Measurements from ENCODE around the gene PRAC2.

Gene PRAC2

GRCh38 chr17:48720266-48721008 is 2.5 kb upstream of the PRAC2 start:
- no peak for DNase-seq

DNA sequence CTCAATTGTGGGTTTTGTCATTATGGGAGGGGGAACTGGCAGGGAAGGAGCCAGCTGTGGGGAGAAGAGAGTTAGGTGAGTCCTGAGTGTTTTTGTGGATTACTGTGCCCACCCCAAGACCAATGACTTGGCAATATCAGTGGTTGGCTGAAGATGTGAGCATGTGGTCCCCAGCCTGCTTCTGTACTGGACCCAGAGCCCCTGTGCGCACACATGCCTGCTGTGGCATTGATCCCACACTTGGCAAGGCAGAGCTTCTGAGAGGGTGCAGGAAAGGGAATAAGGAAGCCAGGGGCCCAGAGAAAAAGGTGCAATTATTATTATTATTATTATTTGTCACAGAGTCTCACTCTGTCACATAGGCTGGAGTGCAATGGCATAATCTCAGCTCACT is 2.0 kb upstream of the PRAC2 start:
- DNase-seq: no peak

- no peak for DNase-seq
These were observed 631 bp upstream of the PRAC2 start, which contains the start of gene PRAC1 for GRCh38 chr17:48722201-48722907. TSS of gene PRAC1 (minus strand) at chr17:48722518. CDS start at chr17:48722392, 126 bp downstream.

DNA sequence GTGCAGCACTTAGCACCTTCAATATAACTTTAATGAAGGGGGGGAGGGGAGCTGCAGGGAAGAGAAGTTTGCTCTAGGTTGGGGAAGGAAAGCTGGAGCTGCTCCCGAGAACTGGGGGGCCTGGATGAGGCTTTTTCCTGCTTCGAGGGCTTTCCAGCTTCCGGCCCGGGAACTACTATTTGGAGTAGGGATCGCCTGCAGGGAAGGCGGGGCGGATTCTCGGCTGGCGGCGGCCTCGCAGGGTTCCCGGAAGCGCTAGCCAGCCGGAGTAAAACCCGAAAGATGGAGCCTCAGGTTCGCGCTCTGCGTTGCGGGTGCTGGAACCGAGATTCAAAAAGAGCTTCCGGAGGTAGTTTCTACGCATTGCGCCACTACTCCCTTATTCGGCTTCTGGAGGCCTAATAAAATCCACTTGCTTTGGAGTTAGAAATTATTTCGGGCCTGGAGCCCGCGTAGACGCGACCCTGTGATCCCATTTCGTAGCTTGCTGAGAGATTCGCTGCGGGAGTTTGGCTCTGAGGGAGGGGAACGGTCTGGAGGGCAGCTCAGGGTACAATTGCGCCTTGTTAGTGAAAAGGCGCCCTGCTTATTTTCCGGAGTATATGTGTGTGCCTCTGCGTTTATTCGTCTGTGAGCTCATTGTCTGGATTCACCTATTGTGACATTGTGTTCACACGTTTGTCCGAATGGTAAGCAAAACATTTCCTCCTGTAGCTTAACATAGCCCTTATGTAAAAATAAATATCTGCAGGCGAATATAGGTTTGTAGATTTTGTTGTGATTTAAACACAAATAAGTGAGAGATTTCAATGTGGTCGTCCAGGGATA is 652 bp downstream of the PRAC2 start:
- peak; percentile 65 for DNase-seq

DNA sequence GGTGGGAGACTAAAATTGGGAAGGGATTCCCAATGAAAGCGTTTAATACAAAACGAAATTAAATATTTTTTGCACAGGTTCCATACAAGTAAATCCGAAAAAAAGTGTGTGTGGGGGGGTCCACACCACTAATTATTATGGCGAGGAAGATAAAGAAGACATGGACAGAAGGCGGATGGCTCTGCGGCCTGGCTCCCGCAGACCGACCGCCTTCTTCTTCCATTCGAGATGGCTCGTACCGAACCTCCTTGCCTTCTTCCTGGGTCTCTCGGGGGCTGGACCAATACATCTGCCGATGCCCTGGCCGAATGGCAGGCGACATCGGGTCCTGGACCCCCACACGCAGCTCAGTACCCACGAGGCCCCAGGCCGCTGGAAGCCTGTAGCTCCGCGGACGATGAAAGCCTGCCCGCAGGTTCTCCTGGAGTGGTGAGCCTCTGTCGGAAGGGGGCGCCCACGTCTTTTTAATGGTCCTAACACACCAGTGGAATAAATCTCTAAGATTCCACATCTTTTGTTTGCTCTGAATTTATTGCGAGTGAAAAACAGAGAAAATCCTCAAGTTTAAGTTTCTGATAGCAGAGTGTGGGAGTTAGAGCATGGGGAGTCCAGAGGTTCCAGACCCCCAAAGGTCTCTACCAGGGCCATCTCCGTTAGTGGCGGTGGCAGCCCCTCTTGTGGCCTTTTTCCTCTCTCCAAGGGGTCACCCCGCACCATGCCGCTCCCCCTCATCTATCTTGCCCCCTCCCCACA is 1.4 kb downstream of the PRAC2 start:
- peak; percentile 83 for DNase-seq

DNA sequence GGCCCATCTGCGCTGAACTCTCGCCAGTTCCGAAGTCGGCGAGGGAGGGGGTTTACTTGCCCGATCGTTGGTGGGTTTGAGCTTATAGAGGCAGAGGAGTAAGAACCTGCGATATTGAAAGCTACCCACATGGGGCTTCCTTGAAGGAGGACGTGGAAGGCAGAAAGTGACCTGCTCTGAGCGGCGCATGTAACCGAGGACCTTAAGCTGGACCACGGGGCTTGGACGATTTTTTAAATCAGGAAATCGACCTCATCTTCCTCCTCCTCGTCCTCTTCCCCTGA is 2.0 kb downstream of the PRAC2 start:
- no peak for DNase-seq

- DNase-seq: peak; percentile 65
These were observed 2.5 kb downstream of the PRAC2 start for GRCh38 chr17:48725288-48726064.

DNA sequence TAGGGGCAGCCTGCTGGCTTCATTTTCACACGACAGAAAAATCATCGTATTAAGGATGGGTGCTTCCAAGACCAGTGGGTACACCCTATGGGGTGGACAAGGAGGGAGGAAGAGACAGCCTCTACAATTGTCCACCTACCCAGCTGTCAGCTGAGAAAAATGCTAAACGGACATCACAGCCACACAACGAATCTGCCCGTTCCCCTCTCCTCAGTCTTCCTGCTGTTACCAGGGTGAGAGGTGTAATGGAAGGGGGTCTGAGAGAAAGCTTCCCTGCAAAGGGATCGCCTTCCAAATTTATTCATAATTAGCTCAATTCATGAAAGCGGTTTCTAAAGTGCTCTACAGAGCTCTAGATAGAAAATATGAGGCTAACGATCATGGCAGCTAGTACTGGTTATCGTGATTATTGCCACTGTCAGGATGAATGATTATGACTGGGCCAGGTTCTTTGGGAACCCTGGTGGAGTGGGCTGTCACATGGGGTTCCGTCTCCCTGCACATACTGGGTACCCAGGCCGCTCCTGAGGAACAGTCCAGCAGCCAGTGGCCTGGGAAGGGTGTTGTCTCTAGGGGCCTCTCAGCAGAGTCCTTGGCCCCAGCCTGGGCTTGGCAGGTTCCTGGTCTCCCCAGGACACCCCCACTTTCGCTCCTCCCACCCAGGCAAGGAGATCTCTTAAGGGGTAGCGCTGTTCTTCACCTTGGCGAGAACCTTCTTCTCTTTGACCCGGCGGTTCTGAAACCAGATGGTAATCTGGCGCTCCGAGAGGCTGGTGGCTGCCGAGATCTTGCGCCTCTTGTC is 3.3 kb downstream of the PRAC2 start:
- peak; percentile 55 for DNase-seq

- no peak for DNase-seq
These were observed 3.9 kb downstream of the PRAC2 start for GRCh38 chr17:48726916-48727286.

- no peak for DNase-seq
These were observed 4.6 kb downstream of the PRAC2 start for GRCh38 chr17:48727415-48728175.

DNA sequence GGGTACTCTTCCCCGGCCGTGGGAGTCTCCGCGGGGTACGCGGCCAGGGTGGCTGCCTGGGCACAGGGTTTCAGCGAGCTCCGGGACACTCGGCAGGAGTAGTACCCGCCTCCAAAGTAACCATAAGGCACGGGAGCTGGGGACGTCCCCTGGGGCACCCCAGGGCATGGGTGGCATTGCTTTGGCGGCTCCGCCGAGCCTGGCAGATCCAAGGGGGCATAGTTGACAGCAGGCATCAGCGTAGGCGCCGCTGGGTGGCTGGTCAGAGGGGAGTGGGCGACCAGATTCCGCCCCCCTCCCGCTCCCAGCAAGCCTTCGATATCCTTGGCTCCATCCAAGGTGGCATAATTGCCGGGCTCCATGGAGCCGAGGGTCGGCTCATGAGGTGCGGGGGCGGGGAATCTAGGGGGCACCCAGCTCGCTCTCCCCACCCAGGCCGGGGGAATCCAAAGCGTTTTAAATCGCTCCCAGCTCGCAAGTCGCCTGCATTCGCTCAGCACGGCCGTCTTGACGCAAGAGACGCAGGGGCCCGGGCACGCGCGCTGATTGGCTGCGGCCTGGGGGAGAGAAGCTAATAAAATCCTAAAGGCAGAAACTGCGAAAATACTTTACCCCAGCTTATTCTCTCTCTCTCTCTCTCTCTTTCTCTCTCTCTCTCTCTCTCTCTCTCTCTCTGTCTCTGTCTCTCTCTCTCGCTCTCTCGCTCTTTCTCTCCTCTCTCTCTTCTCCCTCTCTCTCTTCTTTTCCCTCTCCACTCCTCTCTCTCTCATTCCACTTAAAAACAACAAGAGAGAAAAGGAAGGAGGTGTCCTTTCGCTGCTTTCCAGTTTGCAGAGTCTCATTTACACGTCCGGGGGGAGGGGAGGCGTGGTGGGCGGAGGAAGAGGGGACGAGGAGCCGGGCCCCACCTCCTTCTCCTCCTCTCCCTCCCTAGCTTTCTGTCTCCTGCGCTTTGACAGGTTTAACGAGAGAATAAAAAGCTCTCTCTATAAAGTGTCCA is 5.5 kb downstream of the PRAC2 start, which contains the start of gene HOXB13:
HOXB13 (minus strand) TSS at position 519 of the 1,000 bp plus-strand sequence; CDS start at position 362, 157 bp downstream.
- peak; percentile 55 for DNase-seq

DNA sequence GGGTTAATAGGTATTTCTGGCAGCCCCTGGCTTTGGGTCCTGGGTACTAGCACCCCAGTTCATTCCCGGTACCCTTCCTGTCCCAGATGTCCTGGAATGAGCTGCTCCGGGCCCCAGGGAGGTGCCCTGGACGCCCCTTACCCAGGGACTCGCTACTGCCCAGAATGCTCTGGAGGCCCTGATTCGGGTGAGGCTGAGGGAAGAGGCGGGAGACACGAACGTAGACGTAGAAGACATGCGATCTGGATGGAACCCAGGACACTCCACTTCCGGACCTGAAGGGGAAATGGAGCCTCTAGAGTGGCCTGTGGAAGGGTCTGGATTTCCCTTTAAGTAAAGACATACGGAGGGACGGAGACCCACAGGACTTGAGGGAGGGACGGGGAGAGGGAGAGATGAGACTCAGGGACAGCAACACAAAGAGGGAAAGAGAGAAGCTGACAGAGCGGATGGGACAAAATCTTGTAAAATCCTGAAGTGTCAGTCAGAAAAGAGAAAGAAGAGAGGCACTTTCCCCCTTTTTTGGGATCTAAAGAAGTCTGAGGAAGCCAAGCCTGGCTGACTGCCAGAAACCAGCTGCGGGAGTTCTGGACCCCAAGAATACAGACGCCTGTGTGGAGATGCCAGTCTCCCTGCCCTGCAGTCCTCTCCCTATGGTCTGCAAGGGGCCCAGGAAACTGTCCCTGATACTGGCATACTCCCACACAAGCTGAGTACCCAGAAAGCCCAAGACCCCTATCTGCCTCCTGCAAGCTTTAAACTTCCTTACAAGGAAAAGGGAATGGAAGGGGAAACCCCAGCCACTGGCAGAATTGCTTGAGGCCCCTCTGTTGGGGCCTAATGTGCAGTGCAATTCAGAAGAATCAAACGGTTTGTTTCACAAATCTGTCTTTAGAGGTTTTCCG is 6.6 kb downstream of the PRAC2 start:
- DNase-seq: no peak

DNA sequence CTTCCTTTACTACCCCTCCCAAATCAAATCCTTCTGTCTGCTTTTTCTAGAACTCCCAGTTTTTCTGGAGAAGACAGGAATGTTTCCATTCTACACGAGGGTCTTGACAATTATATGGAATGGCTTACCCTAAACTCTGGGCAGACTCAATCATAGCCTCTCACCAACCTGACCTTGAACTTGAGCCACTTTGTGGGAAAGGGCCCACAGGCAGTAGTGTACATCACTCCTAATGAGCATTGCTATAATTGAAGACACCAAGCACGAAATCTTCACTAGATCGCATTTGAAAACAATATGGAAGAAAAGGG is 7.2 kb downstream of the PRAC2 start:
- no peak for DNase-seq

DNA sequence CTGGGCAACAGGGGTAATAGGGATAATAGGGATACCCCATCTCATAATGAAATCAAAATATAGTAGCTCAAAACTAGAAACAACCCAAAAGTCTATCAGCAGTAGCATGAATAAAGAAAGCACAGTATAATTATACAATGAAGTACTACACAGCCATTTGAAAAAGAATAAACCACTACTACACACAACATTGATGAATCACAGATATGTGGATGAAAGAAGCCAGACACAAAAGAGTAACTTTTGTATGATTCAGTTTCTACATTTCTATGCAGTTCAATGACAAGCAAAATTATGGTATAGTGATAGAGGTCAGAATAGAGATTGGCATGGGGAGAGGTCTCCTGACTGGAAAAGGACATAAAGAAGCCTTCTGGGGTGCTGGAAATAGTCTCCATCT is 8.4 kb downstream of the PRAC2 start:
- no peak for DNase-seq

DNA sequence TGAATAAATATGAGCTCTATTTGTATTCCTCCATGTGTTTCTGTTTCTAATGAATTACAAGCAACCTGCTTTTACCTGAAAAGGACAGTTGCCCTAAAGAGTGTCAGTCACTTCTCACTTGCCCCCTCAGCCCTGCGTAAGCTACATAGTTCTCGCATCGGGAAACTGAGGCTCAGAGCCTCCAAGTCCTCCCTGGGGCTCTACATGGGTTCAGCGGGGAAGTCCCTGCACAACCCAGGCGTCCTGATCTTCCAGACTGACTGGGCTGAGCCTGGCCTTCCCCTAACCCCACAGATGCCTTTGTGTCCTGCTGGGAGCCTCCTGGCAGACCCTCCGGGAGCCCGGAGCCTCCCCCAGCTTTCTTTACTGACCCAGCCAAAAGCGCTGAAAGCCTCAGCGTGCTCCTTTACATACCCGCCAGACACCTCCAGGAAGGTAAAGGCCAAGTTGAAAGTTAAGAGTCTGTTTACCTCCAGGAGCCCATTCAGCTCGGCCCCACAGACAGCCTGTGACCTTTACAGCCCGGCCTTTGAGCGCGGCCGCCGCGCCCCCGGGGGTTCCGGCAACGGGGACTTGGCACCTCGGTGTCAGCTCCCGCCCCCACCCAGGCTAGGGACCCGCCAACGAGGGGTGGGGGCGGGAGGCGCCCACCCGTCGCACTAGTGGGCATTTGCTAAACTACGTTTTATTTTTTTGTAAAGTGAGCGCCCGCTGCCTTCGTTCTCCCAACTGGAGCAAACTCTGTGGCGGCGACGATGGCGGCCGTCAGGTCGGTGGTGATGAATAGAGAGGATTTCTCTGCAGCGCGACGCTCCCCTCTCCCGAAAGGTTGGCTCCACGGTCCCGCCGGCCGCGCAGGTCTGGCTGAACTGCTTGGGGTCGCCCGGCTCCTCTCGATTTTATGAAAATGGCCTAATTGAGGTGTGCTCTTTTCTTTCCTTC is 10.0 kb downstream of the PRAC2 start:
- DNase-seq: peak; percentile 62

- no peak for DNase-seq
These were observed 10.8 kb downstream of the PRAC2 start for GRCh38 chr17:48733632-48734328.

All from right kidney (tissue), 1 donor.